GM12892 (cell line): ENCODE data around the gene BICRA.

Experiments
- POLR2A ChIP-seq: IDR thresholded peaks from 2 replicates; pipeline ENCODE4 v1.6.1; 2011; ENCODE audit warnings: low read depth, low read length, control low read depth
- POLR2AphosphoS5 ChIP-seq: IDR thresholded peaks from 2 replicates; pipeline ENCODE4 v1.6.1; 2011; ENCODE audit warnings: low read depth, low read length, control low read depth
- TAF1 ChIP-seq: IDR thresholded peaks from 2 replicates; pipeline ENCODE4 v1.6.1; 2011; ENCODE audit warnings: low read depth, mild to moderate bottlenecking, control low read depth, low read length, borderline replicate concordance

- TF ChIP-seq POLR2AphosphoS5 (no peak), TAF1 (no peak), POLR2A (no peak)
Measured at GRCh38 chr19:47598407-47599349, 10.3 kb upstream of the BICRA start.
